ENCODE measurements around the gene PPP2R5E.

The PPP2R5E gene

DNA sequence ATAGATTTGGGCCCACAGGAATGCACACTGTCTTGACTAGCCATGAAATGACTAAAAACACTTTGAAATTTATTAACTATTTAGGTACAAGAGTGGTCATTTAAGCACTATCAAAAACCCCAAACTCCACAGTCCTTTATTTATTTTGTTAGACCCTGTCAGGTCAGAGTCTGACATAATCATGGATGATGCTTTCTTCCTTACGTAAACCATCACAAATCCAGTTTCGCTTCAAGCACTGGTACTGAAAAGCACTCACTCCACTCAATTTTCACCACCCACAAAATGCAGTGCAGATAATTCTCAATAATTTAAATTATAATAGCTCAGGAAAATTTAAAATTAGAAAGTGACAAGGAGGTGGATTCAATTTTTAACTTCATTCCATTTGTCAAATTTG is 25.8 kb downstream of the PPP2R5E start:
- DNase-seq = no peak

DNA sequence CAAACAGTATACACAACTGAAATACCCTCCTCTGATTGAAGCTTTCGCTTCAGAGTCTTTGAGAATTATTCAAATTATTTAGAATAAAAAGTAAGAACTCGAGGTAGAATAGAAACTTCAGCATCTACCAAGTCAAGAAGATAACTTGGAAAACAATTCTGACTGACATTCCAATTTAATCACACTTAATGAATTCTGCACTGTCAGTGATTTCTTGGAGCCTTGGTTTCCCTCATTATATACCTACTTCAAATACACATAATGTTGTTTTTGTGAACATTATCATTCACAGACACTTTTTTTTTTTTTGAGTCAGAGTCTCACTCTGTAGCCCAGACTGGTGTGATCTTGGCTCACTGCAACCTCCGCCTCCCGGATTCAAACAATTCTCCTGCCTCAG is 27.9 kb downstream of the PPP2R5E start:
- DNase-seq = no peak

DNA sequence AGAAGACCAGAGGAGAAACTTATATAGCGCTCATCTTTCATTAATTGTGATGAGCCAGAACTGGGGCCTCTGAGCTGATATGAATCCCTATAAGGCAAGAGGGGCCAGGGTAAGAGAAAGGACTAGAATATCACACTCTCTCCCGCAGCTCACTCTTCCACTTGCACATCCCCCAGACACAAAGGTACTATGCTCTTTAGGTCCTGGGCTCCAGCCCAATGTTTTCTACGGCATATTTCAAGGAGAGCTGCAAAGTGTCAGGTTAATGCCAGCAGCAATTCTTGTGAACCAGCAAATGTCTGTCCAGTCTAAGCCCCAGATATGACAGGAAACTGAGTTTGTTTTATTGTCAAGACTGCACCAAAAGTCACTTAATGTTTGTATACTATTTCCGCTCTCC is 29.4 kb downstream of the PPP2R5E start:
- DNase-seq = no peak

DNA sequence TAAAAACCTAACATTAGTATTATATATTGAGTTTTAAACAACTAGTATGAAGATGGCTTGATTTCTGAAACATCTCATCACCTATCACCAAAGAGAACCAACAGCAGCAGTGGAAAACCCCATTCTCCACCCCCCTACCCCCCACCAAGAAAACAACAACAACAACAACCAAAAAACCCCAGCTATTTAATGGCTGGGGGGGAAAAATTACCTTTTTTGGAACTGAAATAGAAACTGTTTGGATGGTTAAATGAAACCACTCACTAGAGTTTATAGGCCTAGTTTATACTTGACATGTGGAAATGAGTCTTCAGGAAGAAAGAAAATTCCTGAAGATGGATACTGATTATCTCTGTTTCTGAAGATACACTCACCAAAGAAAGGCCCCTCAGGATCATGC is 30.3 kb downstream of the PPP2R5E start:
- DNase-seq = no peak

DNA sequence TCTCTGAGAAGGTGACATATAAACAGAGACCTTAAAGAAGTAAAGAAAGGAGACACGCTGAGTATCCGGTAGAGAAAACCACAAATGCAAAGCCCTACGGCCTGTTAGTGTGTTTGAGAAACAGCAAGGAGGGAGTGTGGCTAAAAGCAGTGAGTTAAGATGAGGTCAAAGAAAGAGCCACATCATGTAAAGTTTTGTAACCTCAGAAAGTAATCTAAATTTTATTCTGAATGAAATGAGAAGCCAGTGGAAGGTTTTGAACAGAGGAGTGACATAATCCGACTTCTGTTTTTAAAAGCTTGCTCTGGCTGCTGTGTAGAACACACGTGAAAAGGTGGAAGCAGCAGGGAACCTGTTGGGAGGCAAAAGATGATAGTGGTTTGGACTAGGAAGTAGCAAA is 32.6 kb downstream of the PPP2R5E start:
- DNase-seq = no peak

- no peak for DNase-seq
Measured at GRCh38 chr14:63508033-63508432, 35.1 kb downstream of the PPP2R5E start.

GRCh38 chr14:63504648-63505047 is 38.5 kb downstream of the PPP2R5E start:
- DNase-seq = no peak

DNA sequence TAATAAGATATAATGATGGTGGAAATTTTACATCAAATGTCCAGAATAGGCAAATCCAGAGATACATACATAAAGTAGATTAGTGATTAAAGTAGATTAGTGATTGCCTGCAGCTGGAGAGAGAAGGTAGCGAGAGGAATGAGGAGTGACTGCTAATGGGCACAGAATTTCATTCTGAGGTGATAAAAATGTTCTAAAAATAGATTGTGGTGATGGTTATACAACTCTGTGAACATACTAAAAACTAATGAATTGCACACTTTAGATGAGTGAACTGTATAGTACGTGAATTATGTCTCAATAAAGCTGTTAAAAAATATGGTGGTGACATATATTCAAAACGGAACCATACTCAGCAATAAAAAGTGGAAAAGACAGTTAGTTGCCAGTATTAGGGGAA is 41.7 kb downstream of the PPP2R5E start:
- no peak for DNase-seq

DNA sequence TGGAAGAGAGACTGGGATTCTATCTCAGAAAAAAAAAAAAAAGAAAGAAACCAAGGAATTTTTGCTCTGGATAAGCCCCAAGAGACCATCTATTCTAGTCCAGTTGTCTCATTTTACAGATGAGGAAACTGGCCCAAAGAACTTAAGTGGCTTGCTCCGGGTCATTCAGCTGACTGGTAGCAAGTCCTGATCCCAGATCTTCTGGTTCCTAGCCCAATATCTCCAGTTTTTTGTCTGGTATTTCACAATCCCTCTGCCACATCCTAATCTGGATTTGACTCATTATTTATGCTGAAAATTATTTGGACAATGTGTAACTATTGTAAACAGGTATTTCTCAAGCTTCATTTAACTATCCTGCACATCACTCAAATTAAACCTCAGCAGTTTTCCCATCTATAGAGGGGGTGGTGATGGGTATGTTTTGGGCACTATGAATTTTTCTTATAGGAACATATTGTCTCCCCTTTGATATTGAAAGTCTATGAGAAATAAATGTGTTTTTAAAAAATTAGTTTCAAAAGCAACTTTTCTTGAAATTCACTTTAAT is 43.4 kb downstream of the PPP2R5E start:
- no peak for DNase-seq

DNA sequence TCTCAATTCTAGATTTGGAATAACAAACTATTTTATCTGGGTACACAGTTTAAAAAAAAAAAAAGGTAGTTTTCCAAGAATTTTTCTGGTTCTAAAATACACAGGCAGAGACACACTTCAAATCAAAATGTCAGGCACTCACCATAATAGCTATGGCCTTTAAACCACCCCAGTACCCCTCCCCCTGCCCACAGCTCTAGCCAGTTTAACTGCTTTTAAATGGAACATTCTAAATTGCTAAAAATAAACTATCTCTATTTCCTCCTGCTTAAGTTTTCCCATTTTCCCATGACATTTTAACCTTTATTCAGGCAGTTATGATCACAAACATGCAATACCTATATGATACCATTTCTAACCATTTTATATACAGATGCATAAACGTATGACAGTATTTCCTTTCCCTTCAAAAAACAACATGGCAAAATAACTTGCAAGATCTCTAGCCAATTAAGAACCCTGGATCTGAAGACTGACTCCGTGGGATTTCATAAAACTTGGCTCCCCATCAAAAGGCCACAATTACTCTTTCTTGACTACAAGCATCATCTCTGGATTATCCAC is 46.3 kb downstream of the PPP2R5E start:
- no peak for DNase-seq

DNA sequence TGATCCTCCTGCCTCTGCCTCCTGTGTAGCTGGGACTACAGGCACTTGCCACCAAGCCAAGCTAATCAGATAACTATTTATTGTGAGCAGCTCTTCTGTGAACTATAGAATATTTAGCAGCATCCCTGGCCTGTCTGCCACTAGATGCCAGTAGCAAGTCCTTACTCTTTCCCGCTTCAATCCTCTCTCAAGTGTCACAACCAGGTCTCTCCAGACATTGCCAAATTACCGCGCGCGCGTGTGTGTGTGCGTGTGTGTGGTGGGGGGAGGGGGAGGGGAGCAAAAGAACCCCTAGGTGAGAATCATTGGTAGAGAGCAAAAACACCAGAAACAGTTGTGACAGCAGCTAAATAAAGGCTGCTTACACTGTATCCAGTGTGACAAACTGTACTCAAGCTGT is 49.9 kb downstream of the PPP2R5E start:
- no peak for DNase-seq

DNA sequence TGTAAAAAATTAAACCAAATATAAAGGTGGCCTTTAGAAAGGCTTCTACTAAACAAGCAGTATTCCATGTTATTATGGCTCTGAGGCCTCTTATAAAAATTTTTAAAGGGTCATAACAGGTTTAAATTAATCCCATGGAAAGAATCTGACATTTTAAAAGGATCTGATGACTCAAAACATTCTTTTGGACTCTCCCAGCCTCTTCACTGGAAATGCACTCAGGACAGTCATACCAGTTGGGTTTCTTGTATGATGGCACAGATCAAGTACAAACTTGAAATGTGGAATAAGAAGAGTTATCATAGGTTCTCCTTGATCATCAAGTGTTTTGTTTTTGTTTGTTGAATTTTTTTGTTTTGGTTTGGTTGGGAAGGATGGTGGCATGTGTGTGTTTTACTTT is 50.8 kb downstream of the PPP2R5E start:
- DNase-seq = no peak

DNA sequence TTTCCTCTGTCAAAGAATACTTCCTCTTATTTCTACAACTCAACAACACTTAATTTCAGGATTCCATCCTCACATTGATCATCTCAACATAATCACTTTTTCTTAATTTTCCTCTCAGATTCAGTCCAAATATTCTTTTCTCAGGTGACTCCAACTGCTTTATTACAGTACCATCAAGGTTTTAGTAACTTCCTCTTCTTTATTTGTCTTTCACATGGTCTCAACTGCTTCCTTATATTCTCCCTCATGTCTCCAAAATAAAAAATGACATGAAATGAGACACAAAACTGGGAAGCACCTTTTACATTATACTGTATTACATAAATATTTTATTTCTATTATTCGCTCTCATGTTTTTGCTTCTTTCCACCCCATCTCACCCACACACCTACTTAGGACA is 55.5 kb downstream of the PPP2R5E start:
- no peak for DNase-seq

DNA sequence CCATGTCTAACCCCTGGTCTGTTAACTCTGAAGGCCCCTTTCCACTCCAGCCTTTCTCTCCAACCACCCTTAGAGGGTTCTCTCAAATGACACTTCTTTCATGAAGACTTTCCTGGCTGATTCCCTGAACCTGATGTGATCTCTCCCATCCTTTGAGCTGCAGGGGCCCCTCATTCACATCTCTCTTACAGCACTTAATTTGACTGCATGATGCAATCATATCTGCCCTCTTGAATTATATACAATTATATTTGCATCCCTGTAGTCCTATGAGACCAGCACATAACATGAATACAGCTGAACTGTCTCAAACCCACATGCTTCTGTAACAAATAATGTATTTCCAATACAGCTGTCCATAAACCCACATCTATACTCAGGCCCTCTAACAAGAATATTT is 56.4 kb downstream of the PPP2R5E start:
- DNase-seq = no peak

DNA sequence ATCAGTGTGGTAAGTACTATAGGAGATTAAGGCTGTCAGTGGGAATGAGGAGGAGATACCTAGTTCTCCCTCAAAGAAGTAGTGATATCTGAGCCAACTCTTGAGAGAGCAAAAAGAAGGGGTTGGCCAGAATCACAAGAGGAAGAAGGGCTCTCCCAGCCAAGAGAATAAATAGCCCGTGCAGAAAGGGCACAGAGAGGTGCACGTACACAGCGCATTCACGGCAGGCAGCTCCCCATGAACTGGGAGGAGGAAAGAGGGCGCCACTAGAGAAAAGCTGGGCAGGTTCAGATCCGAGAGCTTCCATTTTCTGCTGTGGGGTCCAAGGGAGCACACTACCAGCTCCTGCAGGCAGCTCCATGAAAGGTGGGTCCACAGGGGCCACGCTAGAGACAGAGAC is 59.9 kb downstream of the PPP2R5E start:
- no peak for DNase-seq

GRCh38 chr14:63480599-63480998 is 62.6 kb downstream of the PPP2R5E start:
- no peak for DNase-seq

DNA sequence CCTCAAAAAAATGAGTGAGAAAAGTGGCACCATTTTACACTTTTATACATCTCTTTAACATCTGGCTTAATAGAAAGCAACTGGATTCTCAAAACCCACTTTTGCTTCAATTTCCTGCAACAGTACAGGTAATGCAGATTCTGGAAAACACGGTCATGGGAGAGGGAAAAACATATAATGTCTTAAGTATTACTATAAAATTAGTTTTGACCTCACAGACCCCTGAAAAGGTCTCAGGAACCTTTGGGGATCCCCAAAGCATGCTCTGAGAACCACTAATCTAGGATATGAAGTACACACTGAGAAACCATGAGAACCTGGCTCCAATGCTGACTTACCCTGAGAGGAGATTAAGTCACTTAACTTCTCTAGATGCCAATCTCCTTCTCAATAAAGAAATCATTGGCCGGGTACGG is 64.7 kb downstream of the PPP2R5E start:
- DNase-seq = no peak

DNA sequence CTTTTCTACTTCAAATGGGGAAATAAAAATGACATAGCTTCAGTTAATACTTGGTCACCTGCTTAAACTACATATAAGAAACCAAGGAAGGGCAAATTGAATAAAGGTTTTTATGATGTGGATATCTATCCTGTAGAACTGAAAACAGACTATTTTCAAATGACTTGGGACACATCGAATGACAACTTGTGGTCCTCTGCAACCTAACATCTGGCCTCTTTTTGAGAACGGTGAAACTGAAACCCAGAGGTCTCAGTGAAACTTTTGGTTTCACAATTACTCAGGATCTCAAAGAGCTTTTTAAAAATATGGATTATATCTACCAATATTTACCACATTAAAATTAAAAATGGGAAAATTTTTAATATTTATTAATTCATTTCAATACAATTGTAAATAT is 65.2 kb downstream of the PPP2R5E start:
- DNase-seq = no peak

DNA sequence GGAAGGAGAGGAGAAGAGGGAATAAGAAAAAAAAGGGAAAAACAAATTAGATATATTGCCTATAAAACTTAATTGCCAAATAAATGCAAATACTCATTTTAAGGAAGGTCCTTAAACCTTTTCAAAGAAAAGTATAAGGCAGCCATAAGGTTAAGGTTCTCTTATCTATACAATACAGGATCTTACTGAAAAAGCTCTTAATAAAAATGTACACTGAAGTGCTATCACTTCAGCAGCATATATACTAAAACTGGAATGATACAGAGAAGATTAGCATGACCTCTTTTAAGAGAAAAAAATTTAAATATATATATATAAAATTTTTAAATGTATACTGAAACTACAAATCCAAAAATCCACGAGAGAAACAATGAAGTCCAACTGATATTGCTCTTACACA is 65.6 kb downstream of the PPP2R5E start:
- no peak for DNase-seq

DNA sequence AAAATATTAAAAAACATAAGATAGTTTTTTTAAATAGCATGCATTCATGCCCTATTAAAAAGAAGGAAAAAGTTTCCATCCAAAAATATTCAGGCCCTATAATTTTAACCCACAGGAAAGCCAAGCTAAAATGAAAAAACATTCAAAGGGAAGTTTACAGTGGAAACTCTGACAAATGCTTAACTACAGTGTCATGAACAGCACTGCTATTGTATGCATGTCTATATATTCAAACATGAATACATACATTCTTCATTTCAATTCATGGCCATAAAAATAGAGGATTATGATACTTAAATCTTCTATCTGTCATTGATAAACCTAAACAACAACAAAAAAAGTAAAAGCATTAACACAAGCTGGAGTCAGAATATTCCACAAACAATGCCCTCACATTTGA is 67.4 kb downstream of the PPP2R5E start:
- no peak for DNase-seq

GRCh38 chr14:63474844-63475243 is 68.3 kb downstream of the PPP2R5E start:
- no peak for DNase-seq

DNA sequence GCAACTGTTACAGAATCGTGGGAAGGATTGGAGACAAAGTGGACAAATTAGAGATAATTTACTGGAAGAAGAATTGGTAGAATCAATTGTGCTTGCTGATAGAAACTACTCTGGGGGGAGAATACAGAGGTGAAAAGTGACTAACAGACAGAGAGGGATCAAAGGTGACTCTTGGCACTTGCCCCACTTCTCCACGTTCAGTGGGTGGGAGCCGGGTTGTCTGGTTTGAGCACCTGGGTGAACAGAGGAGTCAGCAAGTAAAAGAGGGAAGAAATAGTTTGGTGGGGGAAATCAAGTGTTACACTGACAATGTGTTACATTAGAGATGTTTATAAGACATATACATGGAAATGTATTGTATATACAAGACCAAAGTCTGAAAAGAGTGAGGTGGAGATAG is 69.1 kb downstream of the PPP2R5E start:
- no peak for DNase-seq

DNA sequence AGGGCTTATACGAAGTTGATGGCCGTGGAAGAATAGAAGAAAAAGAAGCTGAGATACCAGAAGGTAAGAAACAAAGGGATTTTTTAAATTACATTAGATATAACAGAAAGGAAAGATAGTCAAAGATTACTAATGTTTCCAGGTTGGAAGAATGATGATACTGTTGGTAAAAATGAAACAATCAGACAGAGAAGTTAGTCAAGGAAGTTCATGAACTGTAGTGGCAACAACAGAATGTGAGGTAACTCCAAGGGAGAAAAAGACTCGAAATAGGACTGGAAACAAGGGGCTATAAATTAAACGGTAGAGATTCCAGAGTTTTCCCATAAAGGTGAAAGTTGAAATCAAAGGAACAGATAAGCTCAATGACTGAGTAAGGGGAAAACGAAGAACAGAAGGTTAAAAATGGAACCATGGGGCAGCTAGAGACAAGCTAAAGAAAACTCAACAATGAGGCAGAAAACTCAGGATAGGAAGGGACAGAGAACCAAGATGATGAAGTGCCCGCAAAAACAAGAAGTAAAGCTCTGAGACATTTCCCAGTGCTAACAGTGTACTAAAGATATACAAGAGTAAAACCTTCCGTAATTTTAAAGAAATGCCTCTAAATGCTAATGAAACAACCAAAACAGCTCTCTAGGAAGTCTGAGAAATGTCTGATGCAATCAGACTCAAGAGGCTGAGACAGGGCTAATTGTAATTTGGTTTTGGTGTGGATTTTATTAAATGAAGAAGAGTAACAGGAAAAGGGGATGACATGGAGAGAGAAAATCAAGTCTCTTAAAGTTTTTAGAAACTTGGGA is 70.0 kb downstream of the PPP2R5E start:
- no peak for DNase-seq

DNA sequence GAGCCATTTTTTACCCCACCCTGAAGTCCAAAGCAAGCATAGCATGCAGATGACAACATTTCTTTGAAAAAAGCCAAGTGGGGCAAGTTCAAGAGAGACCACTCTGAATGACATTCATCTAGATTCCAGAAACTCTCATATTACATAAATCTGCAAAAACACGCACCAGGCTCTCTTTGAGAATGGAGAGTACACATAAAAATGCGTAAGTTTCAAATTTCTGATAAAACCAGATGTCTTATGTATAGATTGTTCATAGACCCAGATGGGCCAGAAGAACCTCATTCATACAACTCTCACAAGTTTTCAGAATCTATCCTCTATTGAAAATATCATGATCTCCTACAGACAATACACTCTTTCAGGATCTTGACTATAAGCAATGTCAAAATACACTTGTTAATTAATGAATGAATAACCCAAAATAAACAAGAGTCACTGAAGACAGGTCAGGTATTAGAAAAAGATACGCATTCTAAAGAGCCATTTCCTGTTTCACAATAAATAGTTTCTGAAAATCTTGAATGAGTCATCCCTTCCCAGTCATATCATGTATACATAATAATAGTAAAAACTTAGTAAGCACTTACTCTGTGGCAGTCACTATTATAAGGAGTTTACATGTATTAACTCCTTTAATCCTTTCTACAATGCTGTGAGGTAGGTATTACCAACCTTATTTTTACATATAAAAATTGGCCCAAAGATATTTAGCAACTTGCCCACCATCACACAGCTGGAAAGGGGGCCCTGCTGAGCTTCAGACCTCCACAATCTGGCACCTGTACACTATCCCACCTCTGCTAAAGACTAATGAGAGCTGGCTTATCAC is 72.0 kb downstream of the PPP2R5E start:
- DNase-seq = no peak
